Central memory CD4-positive, alpha-beta T cell (primary cell): Measurements from ENCODE around the gene ASIC1.
"Not testable (repeated sequence)": the region's sequence is repeated elsewhere in the genome, so short reads cannot be mapped to it uniquely, and the experiment has no call there.

Experiments used
- DNase-seq: peaks from one replicate; pipeline ENCODE4 v3.0.0; 2022

ASIC1 gene

GRCh38 chr12:50061946-50062686, 4.7 kb downstream of the ASIC1 start:
- no peak for DNase-seq

- DNase-seq = no peak
Observed at GRCh38 chr12:50062728-50063460, 5.5 kb downstream of the ASIC1 start.

GRCh38 chr12:50065726-50066310, 8.4 kb downstream of the ASIC1 start:
- DNase-seq = no peak

- DNase-seq = no peak
Observed at GRCh38 chr12:50066402-50066801, 9.0 kb downstream of the ASIC1 start.

- no peak for DNase-seq
Observed at GRCh38 chr12:50069069-50069468, 11.7 kb downstream of the ASIC1 start.

GRCh38 chr12:50069539-50069938, 12.1 kb downstream of the ASIC1 start:
- no peak for DNase-seq

- peak; percentile 41 for DNase-seq
Observed at GRCh38 chr12:50070314-50071060, 13.1 kb downstream of the ASIC1 start.

- no peak for DNase-seq
Observed at GRCh38 chr12:50072198-50072907, 15.0 kb downstream of the ASIC1 start.

GRCh38 chr12:50073206-50073605, 15.8 kb downstream of the ASIC1 start:
- DNase-seq = no peak

- no peak for DNase-seq
Observed at GRCh38 chr12:50073712-50074111, 16.3 kb downstream of the ASIC1 start.

- DNase-seq = peak; percentile 59
Observed at GRCh38 chr12:50074936-50075807, 17.8 kb downstream of the ASIC1 start.

- no peak for DNase-seq
Observed at GRCh38 chr12:50075808-50076170, 18.4 kb downstream of the ASIC1 start.

- no peak for DNase-seq
Observed at GRCh38 chr12:50077099-50077498, 19.7 kb downstream of the ASIC1 start.

GRCh38 chr12:50078281-50078680, 20.9 kb downstream of the ASIC1 start:
- no peak for DNase-seq

GRCh38 chr12:50079771-50080170, 22.4 kb downstream of the ASIC1 start:
- DNase-seq = no peak

GRCh38 chr12:50081096-50081808, 23.9 kb downstream of the ASIC1 start:
- no peak for DNase-seq

GRCh38 chr12:50082644-50083043, 25.2 kb downstream of the ASIC1 start:
- no peak for DNase-seq

GRCh38 chr12:50083301-50083700, 25.9 kb downstream of the ASIC1 start:
- DNase-seq = no peak

GRCh38 chr12:50084409-50084774, 27.0 kb downstream of the ASIC1 start:
- not testable (repeated sequence) for DNase-seq

- peak; percentile 72 for DNase-seq
Observed at GRCh38 chr12:50084775-50085614, 27.6 kb downstream of the ASIC1 start, which contains the start of gene SMARCD1. Gene SMARCD1, plus strand, starts transcription at chr12:50085342. Its CDS starts 28 bp downstream, at chr12:50085370.
